CD4-positive, alpha-beta T cell treated with Interleukin-6 at 100 ng/mL for 8 hours (primary cell): Measurements from ENCODE around the gene MOV10.

Experiments
- DNase-seq: peaks from one replicate; pipeline ENCODE4 v3.0.0-alpha.2; 2020; ENCODE audit warnings: mixed read lengths, low spot score

Gene MOV10

DNA sequence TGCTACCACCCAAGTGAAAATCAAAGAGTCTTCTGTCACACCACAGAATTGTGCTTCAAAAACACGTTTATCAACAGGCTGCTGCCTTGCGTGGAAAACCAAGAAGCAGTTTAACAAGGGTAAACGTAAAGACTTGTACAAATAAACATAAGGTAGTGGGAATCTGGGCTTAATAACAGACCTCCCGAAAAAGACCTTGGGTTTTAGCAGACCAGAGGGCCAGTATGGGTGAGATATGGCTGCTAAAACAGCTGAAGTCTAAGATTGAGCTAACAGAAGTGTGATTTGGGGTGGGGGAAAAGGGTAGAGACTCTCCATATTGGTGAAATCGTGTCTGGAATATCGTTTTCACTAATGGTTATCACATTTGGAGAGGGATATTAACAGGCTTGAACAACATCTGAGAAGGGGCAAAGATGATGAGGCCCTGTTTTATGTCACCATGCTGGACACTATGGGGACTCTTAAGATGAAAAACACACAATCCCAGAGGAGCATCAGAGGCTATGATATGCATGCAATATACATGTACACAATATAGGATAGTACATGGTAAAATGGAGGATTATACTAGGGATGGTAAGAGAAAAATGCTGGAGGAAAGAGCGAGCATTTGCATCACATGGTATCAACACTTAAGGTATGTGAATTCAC lies 1.4 kb downstream of the MOV10 start:
- DNase-seq = no peak

DNA sequence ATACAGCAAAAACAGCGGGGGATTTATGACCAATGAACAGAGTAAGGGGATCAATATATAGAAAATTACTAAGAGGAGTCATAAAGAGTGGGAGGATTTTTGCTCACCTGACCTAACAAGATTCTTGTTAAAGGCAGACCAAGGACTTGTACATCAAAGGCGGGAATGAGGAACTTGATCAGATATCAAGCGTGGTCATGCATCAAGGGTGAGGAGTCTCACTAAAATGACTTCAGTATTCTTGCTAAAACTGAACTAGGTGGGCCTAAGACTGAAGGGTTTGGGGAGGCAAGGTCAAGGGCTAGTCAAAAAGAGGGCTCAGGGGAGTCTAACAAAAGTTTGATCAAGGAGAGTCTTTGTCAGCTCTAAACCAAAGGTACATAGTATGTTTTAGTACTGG lies 2.1 kb downstream of the MOV10 start:
- no peak for DNase-seq

DNA sequence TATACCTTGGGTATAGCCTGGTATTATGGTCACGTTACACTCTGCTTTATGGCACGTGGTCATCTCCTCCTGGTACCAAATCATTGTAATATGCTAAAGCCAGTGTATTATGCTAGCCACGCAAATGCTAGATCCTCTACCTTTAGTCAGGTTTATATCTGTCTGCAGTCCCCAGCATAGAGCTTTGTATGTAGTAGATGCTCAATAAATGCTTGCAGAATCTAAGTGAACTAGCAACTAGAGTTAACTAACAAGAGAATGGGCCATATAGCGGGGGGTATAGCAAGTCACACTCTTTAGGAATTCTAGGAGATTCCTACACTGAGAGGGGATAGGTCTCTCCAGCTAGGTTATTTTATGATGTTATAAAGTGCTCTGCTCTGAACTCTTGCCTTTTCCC lies 3.0 kb downstream of the MOV10 start:
- no peak for DNase-seq

DNA sequence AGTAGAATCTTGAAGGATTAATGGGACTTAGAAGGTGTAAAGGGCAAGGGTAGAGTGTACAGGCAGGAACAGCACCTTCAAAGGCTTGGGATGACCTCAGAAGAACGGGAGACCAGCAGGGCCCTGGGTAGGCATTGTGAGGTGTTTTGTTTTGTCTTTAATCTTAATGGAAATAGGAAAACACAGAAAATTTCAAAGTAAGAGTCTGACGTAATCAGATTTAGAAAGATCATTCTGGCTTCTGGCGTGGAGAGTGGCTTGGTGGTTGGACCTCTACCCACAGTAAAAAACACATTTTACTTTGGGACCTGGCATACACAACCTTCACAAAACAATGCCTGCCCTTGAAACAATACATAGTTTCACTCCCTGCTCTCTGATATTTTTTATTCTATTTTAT lies 4.1 kb downstream of the MOV10 start:
- no peak for DNase-seq

DNA sequence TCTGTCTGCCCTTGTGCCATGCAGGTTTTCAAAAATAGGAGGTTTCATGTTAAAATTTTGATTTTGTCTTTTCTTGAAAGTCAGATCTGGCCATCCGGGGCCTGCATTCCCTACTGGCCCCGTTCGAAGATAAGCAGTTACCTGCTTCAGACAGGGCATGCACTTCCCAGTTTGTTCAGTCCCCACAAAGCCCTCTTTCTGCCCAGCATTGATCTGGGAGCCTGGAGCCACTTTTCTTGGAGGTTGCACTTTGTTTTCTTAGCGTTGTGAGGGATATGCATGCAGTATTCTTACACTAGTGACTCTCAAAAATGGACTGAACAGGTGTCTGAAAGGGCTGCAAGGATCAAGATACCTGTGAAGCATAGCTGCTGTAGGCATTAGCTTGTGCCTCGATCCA lies 11.5 kb downstream of the MOV10 start:
- no peak for DNase-seq

DNA sequence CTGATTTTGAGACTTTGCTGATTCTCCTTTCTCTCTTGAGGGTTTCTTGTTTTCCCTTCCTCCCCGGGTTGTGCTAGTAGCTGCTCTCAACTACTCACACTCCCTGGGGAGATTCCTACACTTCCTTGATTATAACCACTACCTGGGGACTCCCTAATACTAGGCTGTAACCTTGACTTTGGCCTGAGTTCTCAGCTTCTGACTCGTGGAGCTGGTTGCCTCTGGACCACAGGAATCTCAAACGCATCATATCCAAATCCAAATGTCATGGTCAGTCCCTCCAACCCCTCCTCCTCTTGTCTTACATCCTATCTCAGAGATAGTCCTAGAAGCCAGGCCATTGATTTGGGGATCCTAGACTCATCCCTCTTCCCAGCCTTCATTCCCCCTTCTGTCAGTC lies 12.0 kb downstream of the MOV10 start:
- DNase-seq = no peak

DNA sequence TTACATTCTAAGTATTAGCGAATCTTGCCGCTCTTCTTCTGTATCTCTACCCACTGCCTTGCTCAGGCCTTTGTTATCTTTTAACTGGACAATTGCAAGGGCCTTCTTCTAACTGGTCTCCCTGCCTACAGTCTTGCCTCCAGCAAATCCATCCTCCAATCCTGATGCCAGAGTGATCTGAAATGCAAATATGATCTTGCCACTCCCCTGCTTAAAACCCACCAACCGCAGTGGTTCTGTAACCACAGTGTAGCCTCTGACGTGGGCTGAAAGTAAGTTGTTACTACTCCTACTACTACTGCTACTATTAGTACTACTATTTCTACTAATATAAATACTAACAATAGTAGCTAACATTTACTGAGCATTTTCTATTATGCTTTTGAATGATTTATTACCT lies 12.4 kb downstream of the MOV10 start:
- DNase-seq = no peak

DNA sequence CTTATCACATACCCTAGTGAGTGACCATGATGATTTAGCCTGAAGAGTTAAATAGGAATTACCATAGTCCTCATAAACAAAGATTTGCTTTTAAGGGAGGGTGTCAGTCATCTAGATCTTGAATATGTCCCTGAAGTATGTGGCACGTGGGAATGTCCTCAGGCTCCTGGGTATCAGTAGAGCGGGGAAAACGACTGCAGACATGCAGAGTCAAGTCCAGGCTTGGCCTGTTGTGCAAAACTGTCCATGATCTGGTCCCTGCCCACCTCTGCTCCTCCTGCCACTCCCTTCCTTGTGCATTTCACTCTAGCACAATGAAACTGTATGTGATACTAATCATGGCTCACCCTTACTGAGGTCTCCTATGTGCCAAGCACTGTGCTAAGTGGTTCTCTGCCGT lies 12.9 kb downstream of the MOV10 start:
- no peak for DNase-seq

DNA sequence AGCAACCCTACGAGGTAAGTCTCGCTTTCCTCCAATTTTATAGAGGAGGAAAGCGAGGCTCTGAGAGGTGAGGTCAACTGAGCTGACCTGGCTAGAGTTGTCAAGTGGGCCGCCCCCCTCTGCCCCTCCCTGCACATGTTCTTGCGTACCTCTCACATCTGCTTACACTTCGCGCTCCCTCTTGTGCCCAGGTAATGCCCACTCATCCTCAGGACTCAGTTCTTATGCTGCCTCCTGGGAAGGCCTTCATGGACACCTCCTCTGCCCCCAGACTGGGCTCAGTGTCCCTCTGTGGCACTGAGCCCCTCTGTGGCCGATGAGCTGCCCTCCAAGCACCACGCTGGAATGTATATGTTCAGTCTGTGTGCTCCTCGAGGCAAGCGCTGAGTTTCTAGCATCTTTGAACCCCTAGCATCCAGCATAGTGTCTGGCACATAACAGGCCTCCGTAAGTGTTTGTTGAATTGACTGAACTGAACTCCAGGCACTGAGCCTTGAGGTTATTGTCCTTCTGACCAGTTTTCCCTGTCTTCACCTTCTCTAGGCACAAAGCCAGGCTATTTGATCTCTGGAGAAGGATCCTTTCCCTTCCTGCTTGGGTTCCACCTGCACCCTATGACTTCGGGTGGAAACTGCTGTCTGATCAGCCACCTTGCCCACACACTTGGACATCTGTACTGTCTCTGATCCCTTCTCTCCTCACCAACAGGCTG lies 13.5 kb downstream of the MOV10 start:
- DNase-seq = no peak

DNA sequence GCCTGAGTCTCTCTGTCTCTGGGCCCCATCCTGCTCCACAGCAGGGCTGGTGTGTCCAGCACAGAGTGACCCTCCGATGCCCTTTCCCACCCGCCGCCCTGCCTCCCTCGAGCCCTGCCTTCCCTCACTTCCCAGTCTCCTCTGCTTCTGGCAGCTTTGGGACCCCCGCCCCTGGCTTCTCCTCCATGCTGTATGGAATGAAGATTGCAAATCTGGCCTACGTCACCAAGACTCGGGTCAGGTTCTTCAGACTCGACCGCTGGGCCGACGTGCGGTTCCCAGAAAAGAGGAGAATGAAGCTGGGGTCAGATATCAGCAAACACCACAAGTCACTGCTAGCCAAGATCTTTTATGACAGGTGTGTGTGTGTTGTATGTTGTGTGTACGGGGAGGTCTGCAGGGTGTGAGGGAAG lies 14.3 kb downstream of the MOV10 start:
- DNase-seq = no peak

DNA sequence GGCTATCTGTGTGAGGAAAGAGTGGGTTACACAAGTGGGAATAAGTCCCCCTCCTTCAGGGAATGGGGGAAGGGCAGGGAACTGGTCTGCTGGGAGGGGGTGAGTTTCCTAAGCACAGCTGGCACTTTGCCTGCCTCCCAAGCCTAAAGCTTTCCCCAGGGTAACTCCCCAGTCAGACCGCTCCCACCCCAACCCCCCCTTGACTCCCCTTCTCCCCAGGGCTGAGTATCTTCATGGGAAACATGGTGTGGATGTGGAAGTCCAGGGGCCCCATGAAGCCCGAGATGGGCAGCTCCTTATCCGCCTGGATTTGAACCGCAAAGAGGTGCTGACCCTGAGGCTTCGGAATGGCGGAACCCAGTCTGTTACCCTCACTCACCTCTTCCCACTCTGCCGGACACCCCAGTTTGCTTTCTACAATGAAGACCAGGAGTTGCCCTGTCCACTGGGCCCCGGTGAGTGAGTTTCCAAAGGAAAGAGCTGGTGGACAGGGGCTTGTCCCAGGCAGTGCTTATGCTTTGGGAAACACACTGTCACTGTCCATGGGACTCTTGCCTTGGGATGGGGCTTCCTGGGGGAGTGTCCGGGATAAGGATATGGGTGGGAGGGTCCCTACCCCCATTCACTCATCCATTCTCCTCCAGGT lies 14.9 kb downstream of the MOV10 start:
- DNase-seq = no peak

DNA sequence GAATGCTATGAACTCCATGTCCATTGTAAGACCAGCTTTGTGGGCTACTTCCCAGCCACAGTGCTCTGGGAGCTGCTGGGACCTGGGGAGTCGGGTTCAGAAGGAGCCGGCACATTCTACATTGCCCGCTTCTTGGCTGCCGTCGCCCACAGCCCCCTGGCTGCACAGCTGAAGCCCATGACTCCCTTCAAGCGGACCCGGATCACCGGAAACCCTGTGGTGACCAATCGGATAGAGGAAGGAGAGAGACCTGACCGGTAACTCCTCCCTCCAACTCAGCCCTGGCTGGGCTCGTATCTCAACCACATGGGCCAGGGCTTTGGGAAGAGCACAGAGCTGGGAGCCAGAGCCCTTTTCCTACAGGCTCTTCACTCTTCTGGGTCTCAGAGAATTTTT lies 15.4 kb downstream of the MOV10 start:
- DNase-seq = no peak

DNA sequence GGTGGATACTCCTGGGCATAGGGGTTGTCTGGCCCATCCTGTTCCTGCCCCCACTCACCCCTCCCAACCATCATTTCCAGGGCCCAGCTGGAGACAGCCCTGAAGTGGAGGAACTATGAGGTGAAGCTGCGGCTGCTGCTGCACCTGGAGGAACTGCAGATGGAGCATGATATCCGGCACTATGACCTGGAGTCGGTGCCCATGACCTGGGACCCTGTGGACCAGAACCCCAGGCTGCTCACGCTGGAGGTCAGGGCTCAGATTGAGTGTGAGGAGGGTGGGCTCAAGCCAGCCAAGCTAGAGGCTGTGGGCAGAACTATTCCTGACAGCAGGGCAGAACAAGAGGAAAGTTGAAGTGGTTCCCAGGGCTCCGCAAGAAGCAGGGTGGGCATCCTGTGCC lies 18.2 kb downstream of the MOV10 start:
- no peak for DNase-seq

DNA sequence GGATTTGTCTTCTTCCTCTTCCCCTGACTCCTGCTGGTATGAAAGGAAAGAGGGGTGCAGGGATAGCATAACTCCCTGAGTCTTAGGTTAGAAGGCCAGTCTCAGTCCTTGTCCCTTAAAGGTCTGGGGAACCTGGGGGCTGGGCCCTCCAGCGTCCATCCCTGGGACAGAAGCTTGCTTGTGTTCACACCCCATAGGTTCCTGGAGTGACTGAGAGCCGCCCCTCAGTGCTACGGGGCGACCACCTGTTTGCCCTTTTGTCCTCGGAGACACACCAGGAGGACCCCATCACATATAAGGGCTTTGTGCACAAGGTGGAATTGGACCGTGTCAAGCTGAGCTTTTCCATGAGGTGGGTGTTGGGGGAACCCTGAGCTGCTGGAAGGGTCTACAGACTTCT lies 19.4 kb downstream of the MOV10 start:
- DNase-seq = no peak

DNA sequence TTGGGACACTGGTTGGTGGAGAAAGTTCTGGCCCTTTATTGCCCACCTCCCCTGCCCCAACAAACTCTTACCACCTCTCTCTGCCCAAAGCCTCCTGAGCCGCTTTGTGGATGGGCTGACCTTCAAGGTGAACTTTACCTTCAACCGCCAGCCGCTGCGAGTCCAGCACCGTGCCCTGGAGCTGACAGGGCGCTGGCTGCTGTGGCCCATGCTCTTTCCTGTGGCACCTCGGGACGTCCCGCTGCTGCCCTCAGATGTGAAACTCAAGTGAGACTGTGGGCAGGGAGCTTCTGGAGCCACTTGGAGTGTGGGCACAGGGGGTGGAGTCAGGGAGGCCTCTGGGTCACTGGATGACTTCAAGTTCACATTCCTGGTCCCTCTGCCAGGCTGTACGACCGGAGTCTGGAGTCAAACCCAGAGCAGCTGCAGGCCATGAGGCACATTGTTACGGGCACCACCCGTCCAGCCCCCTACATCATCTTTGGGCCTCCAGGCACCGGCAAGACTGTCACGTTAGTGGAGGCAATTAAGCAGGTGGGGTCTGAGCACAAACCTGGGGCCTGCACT lies 20.0 kb downstream of the MOV10 start:
- DNase-seq = no peak

DNA sequence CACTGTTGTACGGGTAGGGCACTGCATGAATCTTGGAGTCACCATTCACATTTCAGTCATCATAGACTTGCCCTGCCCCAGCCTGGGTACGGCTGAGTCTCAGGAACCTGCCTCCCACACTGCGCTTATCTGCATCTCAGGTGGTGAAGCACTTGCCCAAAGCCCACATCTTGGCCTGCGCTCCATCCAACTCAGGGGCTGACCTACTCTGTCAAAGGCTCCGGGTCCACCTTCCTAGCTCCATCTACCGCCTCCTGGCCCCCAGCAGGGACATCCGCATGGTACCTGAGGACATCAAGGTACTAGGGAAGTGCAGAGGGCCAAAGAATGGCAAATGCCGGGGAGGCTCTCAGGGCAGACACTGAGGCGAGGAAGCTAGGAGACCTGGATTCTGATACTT lies 20.8 kb downstream of the MOV10 start:
- no peak for DNase-seq

DNA sequence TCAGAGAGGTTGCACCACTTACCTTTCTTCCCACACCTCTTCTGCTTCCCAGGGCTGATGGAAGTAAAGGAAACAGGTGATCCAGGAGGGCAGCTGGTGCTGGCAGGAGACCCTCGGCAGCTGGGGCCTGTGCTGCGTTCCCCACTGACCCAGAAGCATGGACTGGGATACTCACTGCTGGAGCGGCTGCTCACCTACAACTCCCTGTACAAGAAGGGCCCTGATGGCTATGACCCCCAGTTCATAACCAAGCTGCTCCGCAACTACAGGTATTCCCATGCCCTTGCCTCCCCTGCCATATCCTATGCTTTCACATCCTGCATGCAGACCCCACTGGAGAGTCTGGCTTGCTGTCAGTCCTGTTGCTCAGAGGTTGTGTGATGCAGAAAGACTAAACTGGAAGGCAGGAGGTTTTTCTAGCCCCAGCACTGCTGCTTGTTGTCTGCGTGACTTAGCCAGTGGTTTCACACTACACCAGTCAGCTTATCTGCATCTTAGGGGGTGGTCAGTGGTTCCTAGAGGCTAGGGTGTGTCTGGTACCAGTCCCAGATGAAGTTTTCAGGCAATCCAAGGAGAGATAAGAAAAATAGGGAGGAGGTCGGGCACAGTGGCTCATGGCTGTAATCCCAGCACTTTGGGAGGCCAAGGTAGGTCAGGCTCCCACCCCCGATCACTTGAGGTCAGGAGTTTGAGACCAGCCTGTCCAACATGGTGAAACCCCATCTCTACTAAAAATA lies 22.3 kb downstream of the MOV10 start:
- no peak for DNase-seq

DNA sequence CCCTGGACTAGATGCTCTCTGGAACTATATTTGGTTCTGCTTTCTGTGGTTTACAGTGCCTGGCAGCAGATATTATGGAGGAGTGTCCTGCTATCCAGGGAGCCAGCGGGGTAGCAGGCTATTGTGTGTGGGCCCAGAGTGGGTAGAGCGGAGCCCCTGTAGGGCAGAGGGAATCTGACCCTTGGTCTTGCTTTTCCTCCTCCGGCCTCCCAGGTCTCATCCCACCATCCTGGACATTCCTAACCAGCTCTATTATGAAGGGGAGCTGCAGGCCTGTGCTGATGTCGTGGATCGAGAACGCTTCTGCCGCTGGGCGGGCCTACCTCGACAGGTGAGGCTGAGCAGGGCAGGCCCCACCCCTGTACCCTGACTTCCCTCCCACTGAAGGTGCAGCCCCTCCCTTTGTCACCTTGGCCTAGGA lies 23.3 kb downstream of the MOV10 start:
- DNase-seq = no peak

DNA sequence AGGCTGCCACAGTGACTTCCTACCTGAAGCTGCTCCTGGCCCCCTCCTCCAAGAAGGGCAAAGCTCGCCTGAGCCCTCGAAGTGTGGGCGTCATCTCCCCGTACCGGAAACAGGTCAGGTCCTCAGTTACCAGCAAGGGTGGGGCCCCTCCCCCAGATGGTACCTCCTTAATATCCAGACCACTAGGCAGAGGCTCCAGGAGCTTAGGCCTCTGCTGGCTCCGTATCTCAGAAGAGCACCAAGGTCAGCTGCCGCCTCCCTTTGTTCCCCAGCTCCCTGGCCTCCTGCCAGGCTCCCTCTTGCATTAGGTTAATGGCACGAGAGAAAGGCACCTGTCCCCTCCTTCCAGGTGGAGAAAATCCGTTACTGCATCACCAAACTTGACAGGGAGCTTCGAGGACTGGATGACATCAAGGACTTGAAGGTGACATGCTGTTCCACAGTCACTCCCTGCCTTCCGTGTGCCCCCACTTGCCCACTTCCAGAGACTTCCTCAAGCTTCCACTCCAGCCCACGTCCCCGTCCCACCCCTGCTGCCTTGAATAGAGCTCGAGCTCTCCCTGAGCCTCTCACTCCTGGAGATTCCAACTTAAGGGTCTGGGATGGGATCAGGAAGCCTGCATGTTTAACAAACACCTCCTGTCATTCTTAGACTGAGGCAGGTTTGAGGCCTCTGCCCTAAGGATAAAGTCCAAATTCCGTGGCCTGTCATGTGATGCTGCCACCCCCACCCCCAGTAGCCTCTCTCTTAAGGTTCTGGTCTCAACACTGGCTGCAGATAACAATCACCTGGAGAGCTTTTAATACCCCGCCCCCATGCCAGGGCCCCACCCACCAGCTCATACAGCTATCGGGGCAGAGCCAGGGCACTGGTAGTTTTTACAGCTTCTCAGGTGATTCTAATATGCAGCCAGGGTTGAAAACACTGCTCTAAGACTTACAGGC lies 24.2 kb downstream of the MOV10 start:
- no peak for DNase-seq

DNA sequence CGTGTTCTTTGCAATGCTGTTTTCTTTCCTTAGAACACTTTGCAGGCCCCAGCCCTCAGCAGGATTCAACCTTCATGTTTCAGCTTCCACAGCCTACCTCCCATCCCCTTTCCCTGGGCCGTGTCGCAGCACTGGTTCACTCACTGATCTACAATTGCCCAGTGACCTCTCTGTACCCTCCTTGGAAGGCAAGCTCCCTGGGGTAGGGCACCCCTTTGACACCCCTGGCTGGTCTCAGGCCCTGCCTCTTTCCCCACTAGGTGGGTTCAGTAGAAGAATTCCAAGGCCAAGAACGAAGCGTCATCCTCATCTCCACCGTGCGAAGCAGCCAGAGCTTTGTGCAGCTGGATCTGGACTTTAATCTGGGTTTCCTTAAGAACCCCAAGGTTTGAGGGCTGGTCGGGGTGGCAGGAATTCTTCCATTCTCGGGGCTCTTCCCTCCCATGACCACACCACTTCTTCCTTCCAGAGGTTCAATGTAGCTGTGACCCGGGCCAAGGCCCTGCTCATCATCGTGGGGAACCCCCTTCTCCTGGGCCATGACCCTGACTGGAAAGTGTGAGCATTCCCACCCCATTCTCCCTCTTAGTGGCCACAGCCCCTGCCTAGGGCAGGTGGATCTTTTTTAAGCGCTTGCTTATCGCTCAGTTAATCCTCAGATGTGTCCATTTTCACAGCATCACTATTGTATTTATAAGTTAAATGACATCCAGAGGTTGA lies 25.1 kb downstream of the MOV10 start:
- no peak for DNase-seq
